Thyroid gland (tissue), 4 donors: ENCODE data around the gene RAB35.

Experiments used
- POLR2A ChIP-seq, 2 donors: fragments of 450-650 bp; IDR thresholded peaks; one replicate each; pipeline ENCODE4 v1.6.1; 2017; ENCODE audit warnings: antibody characterized with exemption in 2 of 2, mild to moderate bottlenecking in 2 of 2, moderate library complexity in 1 of 2
- TF ChIP-seq, protein P1 (sequence below), 6 experiments: fragments of 200-600 bp in 3 of 6; fragments of 450-650 bp in 3 of 6; sonication (generic) in 3 of 6; IDR thresholded peaks; one replicate each; pipeline ENCODE4 v1.5.1; 2016 to 2019; ENCODE audit warnings: antibody characterized with exemption in 6 of 6, mild to moderate bottlenecking in 2 of 6, inconsistent platforms in 1 of 6, moderate library complexity in 1 of 6

DNA sequence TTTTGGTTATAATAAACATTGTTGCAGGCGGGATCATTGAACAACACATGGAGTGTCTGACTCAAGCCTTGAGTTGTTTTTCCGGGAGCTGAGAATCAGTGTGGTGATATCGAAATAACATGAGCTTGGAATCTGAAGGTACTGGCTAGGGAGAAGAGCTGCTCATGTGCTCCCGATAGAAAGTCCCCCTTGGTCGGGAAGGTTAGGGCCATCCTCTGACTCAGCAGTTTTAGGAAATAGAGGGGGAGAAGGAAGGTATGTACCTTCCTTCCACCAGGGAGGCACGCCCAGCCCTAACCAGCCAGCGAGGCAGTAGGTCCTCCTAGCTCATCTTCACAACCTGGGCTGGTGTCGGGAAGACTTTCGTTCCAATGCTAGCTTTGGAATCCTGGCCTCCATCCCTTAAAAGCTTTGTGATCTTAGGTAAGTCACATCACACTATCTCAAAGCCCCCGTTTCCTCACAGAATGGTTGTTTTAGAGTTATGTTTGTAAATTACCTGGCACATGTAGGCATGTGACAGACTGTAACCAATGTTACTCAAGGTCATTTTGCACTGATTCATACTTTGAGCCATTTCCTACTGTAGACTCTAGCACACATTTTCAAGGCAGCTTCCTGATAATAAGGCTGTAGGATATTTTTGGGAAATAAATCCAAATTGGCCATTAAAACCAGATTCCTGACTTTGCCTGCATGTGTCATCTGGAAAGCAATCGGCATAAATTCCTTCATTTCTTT is 1.9 kb upstream of the RAB35 start:
- no peak for TF ChIP-seq POLR2A (IDR thresholded peaks at IDR 0.05)
- TF ChIP-seq, protein P1, sequence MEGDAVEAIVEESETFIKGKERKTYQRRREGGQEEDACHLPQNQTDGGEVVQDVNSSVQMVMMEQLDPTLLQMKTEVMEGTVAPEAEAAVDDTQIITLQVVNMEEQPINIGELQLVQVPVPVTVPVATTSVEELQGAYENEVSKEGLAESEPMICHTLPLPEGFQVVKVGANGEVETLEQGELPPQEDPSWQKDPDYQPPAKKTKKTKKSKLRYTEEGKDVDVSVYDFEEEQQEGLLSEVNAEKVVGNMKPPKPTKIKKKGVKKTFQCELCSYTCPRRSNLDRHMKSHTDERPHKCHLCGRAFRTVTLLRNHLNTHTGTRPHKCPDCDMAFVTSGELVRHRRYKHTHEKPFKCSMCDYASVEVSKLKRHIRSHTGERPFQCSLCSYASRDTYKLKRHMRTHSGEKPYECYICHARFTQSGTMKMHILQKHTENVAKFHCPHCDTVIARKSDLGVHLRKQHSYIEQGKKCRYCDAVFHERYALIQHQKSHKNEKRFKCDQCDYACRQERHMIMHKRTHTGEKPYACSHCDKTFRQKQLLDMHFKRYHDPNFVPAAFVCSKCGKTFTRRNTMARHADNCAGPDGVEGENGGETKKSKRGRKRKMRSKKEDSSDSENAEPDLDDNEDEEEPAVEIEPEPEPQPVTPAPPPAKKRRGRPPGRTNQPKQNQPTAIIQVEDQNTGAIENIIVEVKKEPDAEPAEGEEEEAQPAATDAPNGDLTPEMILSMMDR (IDR thresholded peaks at IDR 0.05): no peak
